Forelimb muscle (tissue), 1 donor: ENCODE results near the gene EDARADD. TPM values are rescaled to one million over a fixed set of nuclear protein-coding genes. Genes with fewer than 3 reads are reported as not detected.
"Not testable (repeated sequence)": the region's sequence is repeated elsewhere in the genome, so short reads cannot be mapped to it uniquely, and the experiment has no call there.

Experiments
- DNase-seq: peaks from one replicate; pipeline ENCODE4 v3.0.0-alpha.2; 2013; ENCODE audit warnings: low read depth
- polyA plus RNA-seq: library from polyadenylated mRNA; unstranded; fragments of 120-200 nt; gene quantifications from one replicate; pipeline ENCODE4 v1.2.1, GENCODE V29; 2013; ENCODE audit not compliant: insufficient read length

The EDARADD gene
- polyA plus RNA-seq: 0.32 TPM

- no peak for DNase-seq
Measured at GRCh38 chr1:236393681-236394481, at the start of gene EDARADD. TSS of gene EDARADD (plus strand) at chr1:236394286. CDS start at chr1:236394445, 159 bp downstream.

- no peak for DNase-seq
Measured at GRCh38 chr1:236345728-236346127, 48.4 kb upstream of the EDARADD start.

- DNase-seq: no peak
Measured at GRCh38 chr1:236348071-236348470, 46.0 kb upstream of the EDARADD start.

GRCh38 chr1:236350308-236350707 is 43.8 kb upstream of the EDARADD start:
- DNase-seq: no peak

- no peak for DNase-seq
Measured at GRCh38 chr1:236351875-236352573, 42.1 kb upstream of the EDARADD start.

- not testable (repeated sequence) for DNase-seq
Measured at GRCh38 chr1:236352747-236353146, 41.3 kb upstream of the EDARADD start.

GRCh38 chr1:236353813-236354212 is 40.3 kb upstream of the EDARADD start:
- no peak for DNase-seq

- no peak for DNase-seq
Measured at GRCh38 chr1:236354330-236355147, 39.5 kb upstream of the EDARADD start.

GRCh38 chr1:236356141-236356540 is 37.9 kb upstream of the EDARADD start:
- DNase-seq: no peak

- DNase-seq: no peak
Measured at GRCh38 chr1:236361909-236362590, 32.0 kb upstream of the EDARADD start.

- DNase-seq: no peak
Measured at GRCh38 chr1:236363237-236363636, 30.8 kb upstream of the EDARADD start.

GRCh38 chr1:236365999-236366570 is 28.0 kb upstream of the EDARADD start:
- no peak for DNase-seq

- not testable (repeated sequence) for DNase-seq
Measured at GRCh38 chr1:236366681-236367080, 27.4 kb upstream of the EDARADD start.

- DNase-seq: no peak
Measured at GRCh38 chr1:236370420-236370819, 23.7 kb upstream of the EDARADD start.

- DNase-seq: no peak
Measured at GRCh38 chr1:236371083-236371482, 23.0 kb upstream of the EDARADD start.

- no peak for DNase-seq
Measured at GRCh38 chr1:236377832-236378535, 16.1 kb upstream of the EDARADD start.

- no peak for DNase-seq
Measured at GRCh38 chr1:236381565-236382158, 12.4 kb upstream of the EDARADD start.

- no peak for DNase-seq
Measured at GRCh38 chr1:236388332-236388731, 5.8 kb upstream of the EDARADD start.

GRCh38 chr1:236389253-236389652 is 4.8 kb upstream of the EDARADD start:
- no peak for DNase-seq

GRCh38 chr1:236391008-236391407 is 3.1 kb upstream of the EDARADD start:
- no peak for DNase-seq
